GM12873 (cell line): ENCODE results near the gene PUSL1.

Experiments used
- TF ChIP-seq, protein P1 (sequence below): IDR thresholded peaks from 2 replicates; pipeline ENCODE4 v1.5.1; 2012; ENCODE audit warnings: low read depth, mild to moderate bottlenecking, moderate library complexity, low read length, control low read depth; ENCODE audit not compliant: insufficient read depth; ENCODE audit errors: missing control alignments

Gene PUSL1, protein sequence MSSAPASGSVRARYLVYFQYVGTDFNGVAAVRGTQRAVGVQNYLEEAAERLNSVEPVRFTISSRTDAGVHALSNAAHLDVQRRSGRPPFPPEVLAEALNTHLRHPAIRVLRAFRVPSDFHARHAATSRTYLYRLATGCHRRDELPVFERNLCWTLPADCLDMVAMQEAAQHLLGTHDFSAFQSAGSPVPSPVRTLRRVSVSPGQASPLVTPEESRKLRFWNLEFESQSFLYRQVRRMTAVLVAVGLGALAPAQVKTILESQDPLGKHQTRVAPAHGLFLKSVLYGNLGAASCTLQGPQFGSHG

DNA sequence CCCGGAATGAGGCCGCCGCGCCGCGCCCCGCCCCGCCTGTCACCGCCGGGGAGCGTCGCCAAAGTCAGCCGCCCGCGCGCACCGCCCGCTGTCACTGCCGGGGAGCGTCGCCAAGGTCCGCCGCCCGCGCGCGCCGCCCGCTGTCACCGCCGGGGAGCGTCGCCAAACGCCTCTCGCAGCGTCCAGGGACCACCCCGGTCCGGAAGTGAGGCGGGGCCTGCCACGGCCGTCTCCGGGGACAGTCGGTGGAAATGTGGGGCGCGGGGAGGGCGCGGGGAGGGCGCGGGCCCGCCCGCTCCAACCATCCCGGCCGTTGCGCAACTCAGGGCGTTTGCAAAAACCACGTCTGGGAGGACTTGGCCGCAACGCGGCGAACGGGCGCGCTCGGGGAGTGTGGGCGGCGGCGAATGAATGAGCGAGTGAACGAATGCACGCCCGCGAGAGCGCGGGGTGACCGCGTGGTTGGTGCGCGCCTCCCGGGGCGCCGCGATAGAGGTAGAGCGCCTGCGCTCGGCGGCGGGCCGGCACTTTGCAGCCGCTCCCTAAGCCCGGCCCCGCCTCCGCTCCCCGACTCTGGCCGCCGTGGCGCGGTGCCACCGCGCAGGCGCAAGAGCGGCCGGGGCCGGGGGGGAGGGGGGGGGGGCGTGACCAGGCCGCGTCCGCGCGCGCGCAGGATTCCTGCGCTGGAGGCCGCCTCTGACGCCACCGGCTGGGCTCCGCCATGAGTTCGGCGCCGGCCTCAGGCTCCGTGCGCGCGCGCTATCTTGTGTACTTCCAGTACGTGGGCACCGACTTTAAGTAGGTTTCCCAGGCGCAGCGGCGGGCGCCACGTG is at the start of gene PUSL1, which contains the start of gene ACAP3:
TSS of gene PUSL1 (plus strand) at position 675 of the 833 bp plus-strand sequence. CDS start at position 722, 47 bp downstream.
TSS of gene ACAP3 (minus strand) at position 8 of the 833 bp plus-strand sequence. CDS start 115 bp downstream, outside the sequence.
- TF ChIP-seq, protein P1, sequence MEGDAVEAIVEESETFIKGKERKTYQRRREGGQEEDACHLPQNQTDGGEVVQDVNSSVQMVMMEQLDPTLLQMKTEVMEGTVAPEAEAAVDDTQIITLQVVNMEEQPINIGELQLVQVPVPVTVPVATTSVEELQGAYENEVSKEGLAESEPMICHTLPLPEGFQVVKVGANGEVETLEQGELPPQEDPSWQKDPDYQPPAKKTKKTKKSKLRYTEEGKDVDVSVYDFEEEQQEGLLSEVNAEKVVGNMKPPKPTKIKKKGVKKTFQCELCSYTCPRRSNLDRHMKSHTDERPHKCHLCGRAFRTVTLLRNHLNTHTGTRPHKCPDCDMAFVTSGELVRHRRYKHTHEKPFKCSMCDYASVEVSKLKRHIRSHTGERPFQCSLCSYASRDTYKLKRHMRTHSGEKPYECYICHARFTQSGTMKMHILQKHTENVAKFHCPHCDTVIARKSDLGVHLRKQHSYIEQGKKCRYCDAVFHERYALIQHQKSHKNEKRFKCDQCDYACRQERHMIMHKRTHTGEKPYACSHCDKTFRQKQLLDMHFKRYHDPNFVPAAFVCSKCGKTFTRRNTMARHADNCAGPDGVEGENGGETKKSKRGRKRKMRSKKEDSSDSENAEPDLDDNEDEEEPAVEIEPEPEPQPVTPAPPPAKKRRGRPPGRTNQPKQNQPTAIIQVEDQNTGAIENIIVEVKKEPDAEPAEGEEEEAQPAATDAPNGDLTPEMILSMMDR, result no peak

DNA sequence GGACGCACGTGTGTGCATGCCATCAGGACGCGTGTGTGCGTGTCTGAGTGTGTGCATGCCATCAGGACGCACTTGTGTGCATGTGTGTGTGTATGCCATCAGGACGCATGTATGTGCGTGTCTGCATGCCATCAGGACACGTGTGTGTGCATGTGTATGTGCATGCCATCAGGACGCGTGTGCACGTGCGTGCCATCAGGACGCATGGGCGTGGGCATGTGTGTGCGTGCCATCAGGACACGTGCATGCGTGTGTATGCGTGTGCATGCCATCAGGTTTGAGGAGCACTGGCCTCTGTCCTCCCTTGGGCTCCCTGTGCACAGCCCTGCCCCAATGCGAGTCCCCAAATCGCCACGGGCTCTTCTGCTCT is 49.3 kb upstream of the PUSL1 start:
- TF ChIP-seq, protein P1, result no peak

DNA sequence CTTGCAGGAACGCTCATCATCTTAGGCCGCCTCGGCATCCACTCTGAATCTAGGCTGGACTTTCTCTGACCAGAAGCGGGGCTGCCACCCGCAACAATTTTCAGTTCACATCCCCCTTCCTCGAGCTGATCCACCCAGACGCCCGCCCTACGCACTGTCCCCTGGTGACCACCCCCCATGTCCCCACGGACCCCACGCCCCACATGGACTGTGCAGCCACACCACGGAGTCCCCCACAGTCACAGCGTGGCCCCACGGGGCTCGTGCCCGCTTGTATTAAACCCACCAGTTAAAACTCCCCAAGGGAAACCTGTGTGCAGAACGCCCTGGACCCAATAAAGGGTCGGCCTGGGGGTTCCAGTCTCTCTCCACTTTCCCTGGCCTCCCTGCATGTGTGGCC is 48.9 kb upstream of the PUSL1 start:
- TF ChIP-seq, protein P1, result no peak

DNA sequence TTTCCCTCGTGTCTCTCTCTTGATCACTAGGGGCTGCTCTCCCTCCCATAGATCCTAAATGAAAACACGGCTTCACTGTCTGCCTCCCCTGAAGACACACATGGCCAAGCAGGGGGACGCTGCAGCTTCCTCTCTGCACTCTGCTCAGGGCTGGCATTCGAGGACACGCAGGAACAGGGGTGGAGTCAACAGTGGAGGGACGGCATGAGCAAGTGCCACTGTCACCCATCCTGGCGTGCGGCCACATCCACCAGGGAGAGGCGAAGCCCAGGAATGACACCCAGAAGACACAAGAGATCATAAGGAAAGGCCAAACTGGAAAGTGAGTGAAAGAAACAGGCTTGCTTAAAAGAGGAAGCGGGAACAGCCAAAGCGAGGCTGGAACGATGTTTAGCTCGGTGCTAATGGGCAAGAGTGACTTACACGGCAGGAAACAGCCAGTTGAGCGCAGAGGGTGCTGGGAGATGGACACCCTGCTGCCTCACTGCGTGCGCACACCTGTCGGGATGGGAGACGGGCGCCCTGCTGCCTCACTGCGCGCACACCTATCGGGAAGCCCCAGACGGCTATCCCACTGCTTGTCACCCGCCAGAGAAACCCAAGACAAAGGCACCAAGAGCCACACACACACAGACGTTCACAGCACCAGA is 48.3 kb upstream of the PUSL1 start:
- TF ChIP-seq, protein P1, result no peak

DNA sequence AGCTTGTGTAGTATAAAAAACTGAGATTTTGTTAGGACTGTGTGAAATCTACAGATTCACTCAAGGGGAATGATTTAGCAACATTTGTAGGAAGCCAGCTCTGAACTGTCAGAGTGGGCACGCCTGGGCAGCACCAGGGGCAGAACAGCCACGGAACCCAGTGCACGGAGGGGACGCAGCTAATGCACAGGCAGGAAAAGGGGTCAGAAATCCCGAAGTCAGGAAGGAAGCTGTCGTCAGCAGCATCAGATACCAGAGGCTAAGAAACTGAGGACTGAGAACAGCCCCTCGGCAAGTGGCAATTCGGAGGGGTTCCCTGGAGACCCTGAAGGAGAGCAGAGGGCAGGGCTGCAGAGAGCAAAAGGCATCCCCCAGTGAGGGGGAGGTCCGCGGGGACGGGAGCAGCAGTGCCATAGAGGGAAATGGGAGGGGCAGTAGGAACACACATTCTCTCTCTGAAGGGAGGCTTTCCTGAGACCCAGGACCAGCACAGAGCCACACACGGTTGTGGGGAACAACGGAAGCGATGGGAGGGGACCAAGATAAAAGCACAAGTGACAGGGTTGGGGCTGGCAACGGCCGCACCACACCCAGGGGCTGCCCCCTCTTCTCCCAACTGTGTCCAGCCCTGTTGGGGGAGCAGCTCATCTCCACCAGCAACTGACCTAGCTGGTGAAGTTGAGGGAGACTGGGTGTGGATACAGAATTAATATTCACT is 47.4 kb upstream of the PUSL1 start:
- TF ChIP-seq, protein P1, result no peak

DNA sequence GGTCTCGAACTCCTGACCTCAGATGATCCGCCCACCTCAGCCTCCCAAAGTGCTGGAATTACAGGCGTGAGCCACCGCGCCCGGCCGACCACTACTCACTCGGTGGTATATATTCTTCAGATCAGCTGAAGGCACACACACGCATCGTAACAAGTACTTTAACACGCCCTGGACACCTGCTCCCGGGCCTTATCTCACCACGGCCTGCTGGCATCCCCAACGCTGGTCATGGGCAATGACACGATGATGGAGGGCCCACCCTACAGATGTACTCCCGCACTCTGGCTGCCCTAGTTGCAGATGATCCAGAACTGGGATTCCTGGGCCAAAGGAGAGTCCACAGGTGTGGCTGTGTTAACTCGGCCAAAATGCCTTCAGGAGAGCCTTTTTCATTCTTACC is 46.3 kb upstream of the PUSL1 start:
- TF ChIP-seq, protein P1, result no peak
